ELR (cell line): ENCODE measurements around the gene DIP2C.

Source experiments
- DNase-seq: peaks from one replicate; pipeline ENCODE4 v3.0.0-alpha.2; 2015; ENCODE audit warnings: low read depth

DIP2C gene

GRCh38 chr10:498760-499435 is 190.6 kb downstream of the DIP2C start:
- DNase-seq: no peak

DNA sequence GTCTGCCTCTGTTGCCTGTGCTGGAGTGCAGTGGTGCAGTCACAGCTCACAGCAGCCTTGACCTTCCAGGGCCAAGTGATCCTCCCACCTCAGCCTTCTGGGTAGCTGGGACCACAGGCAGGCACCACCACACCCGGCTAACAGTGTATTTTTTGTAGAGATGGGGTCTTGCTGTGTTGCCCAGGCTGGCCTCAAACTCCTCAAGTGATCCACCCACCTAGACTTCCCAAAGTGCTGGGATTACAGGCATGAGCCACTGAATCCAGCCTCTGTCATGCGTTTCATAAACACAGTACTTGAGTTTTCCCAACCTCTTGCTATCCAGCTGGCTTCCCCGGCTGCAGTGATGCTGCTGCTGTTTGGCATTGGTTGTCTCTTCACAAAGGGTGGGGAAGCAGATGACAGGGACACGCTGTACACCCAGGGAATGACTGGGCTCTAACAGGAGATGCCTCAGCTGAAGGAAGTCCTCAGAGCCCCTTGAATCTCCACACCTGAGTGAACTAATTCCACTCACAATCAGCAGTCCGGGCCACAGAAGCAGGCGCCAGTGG is 191.5 kb downstream of the DIP2C start:
- no peak for DNase-seq

DNA sequence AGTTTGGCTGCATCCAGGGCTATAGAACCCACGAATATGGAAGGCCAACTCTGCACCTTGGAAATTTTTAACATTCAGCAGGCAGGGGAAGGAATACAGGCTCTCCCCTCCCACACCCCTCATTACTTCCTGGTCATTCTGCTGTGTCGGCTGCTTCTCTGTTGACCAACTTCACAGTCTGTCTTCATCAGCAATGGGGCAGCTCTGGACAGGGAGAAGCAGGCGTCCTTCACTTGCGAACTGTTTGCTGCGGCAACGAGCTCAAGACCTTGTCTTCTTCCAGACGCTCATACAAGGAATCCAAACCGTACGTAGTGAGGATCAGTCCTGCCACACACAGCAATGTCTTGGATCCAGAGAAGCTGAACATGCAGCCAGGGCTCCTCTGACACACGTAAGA is 192.2 kb downstream of the DIP2C start:
- no peak for DNase-seq

GRCh38 chr10:494556-494955 is 194.9 kb downstream of the DIP2C start:
- no peak for DNase-seq

DNA sequence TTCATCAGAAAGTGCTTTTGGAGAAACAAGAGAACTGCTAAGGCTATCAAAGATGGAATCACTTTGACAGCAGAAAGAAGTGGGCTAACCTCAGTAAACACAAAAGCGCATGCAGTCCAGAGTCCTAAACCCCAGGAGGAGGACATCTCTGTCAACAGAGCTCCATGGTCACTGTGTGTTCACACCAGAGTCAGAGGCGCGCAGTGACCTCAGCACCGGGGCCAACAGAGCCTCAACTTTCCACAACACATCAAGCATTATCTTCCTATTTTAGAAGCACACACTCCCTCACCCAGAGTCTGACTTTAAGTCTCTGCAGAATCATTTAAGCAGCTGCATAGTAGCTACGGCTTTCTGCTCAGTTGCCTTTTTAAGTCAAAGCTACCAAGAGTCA is 195.3 kb downstream of the DIP2C start:
- no peak for DNase-seq

DNA sequence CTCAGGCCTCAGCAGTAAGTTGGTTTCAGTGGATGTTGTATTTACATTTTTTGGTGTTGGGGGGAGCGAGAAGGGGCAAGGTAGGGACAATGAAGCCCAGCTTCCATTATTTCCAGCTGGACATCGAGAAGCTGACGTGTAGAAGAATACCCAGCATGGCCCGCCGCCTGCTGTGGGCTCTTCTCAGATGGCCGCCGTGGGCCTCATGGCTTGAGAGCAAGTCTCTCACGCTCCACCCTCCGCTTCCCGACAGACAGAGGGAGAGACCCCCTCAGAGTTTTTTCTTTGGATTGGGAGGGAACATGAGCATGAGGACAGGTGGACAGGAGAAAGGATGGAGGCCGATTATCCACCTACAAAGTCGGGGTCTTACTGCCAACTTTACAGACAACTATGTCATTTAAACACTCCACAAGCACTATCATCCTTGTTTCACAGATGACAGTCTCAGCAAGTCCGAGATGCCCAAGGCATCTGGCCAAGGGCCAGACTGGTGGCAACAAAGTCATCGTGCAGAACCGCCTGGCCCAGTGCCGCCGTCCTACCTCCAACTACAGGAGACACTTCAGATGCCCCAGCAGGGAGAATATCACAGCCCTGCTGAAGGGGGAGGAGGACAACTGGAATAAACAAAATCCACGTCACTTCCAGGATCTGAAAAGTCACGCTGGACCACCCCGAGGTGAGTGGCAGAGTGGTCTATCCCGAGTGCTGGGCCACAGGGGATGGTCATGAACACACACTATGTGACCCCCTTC is 195.9 kb downstream of the DIP2C start:
- DNase-seq: no peak

GRCh38 chr10:492836-493235 is 196.6 kb downstream of the DIP2C start:
- DNase-seq: no peak

DNA sequence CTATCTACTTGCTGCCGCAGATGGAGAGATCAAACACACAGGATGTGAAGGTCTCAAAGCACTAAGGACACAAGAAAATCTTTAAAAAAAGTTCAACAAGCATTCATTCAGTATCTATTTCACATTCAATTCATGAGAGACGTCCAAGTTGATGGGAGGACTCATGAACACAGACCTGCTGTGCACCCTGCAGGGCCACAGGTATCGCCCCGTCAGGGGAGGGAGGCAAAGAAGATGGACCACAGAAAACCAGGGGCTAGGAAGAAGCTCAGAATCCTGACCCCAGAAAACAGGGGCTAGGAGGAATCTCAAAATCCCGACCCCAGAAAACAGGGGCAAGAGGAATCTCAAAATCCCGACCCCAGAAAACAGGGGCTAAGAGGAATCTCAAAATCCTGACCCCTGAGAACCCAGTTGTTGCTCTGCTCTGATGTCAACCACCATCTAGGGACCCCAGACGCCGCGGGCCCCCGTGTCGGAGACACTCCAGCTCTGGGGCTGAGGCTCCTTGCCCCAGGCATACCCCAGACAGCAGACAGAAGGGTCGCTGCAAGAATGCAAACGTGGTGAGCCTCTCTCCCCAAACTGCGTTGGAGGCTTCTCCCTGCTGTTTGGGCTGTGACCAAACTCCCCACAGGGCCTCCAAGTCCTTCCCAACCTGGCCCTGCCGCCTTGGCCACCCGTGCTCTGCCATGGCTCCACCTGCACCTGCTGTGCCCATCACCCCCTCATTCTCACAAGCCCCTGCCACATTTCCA is 197.6 kb downstream of the DIP2C start:
- no peak for DNase-seq

GRCh38 chr10:490891-491571 is 198.4 kb downstream of the DIP2C start:
- DNase-seq: no peak

DNA sequence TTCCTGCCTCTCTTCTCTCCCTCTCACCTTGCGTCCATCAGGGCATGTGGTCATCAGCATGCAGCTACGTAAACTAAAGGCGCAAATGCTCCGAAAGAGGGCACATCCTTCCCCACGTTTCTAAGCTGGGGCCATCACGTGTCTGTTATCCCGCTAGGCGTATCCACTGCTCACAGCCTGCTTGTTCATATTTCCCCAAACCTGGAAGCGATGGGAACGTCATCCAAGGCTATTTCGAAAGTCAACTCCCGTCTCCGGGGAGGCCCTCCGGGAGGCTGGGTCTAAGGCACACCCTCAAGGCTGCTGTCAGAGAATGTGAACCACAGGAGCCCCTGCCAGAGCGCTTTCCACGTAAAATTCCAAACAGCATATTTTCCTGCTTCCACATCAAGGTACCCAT is 199.2 kb downstream of the DIP2C start:
- no peak for DNase-seq

GRCh38 chr10:489330-489729 is 200.1 kb downstream of the DIP2C start:
- DNase-seq: no peak

DNA sequence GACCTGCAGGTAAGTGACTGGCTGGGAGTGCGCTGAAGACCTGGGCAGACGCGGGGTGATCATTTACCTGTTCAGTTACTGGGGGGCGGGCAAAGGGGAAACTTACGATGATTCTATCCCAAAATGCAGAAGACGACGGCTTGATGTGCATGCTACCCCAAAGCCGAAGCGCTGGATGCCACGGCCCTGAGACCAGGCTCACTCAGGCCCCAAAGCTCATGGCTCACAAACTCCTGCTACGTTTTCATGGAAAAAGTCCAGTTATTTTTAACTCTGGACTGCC is 200.6 kb downstream of the DIP2C start:
- DNase-seq: no peak

DNA sequence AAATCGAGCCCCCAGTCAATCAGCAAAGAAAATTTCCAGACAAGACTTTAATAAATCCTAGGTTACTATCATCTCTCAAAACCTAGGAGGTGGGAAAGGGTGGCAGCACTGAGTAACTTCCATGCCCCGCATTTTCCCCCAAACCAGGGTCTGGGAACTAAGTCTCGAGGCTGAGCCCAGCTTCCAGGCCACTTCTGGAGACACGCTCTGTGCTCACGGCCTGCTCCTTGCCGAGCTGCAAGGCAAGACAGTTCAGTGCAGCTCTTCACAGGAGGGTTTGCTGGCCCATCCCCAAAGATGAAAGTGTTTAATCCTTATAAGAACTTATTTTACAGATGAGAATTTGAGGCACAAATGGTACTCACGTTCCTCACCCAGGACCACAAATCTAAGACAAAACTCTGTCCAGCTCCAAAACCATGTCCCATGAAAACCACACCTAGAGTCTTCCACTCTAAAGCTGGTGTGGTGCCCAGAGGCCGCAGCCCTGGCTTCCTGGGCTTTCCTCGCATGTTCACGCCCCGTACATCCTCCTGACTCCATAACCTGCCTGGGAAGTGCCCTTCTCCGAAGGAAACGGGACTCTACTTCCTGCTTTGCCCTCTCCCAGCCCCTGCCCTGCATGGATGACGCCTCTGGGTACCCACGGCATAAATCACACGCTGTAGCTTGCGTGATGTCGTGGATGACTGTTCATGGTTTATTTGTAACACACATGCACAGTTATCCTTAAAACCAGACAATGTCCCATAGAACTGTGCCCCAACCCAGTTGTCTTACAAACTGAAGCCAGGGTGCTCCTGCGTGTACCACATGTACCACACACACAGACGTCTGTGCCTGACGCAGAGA is 201.2 kb downstream of the DIP2C start:
- no peak for DNase-seq

- DNase-seq: no peak
Measured at GRCh38 chr10:486666-487322, 202.7 kb downstream of the DIP2C start.

DNA sequence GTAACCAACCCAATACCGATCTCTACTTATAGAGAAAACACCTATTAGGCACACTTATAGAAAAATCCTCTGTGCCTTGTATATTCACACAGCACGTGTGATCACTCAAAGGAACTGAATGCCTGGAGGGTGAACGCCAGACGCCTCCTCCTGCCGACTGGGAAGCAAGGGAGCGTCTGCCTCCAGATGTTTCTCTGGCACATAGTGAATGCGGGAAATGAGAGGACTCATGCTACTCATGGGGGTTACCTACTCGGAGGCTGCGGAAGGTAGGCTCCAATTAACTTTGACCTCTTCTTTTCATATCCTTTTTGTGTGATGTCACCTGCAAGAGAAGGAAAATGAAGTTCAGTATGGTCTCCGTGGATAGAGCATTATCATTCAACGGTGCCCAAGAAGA is 203.3 kb downstream of the DIP2C start:
- DNase-seq: no peak

GRCh38 chr10:485776-486175 is 203.7 kb downstream of the DIP2C start:
- DNase-seq: no peak

GRCh38 chr10:484925-485661 is 204.4 kb downstream of the DIP2C start:
- DNase-seq: no peak

GRCh38 chr10:484441-484924 is 205.0 kb downstream of the DIP2C start:
- DNase-seq: no peak

- no peak for DNase-seq
Measured at GRCh38 chr10:483261-483660, 206.2 kb downstream of the DIP2C start.

DNA sequence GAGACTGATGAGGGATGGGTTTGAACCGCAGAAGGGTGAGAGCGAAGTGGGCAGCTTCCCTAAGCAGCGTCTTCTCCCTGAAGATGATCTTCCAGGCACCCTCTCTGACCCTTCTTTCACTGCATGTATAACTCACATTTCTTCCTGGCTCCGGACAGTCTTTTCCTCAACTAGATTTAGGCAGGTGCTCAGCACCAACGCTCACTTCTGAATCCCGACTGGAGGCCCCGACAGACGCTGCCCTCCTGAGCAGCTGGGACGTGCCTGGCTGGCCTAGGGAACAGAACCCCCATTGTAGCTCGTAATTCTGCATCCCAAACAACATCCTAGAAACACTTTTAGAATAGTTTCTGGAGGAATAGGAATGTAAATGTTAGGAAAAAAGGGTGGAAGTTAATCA is 206.6 kb downstream of the DIP2C start:
- no peak for DNase-seq
